NB4 (cell line): ENCODE results near the gene GAGE10.
A peak's percentile ranks its signal among the peaks of the same experiment; 100 is the strongest.

Source experiments
- DNase-seq: peaks from one replicate; pipeline ENCODE4 v3.0.0; 2010; ENCODE audit warnings: low read depth
- H3K4me3 ChIP-seq: one replicate; pipeline ENCODE4 v1.5.1; 2011; ENCODE audit warnings: mild to moderate bottlenecking, low read depth, low read length, moderate library complexity
- CTCF ChIP-seq: IDR thresholded peaks from one replicate; pipeline ENCODE4 v1.5.1; 2012; ENCODE audit warnings: low read depth, low read length
- MAX ChIP-seq: IDR thresholded peaks from 2 replicates; pipeline ENCODE4 v1.6.1; 2011; ENCODE audit warnings: low read depth, low read length
- MYC ChIP-seq: IDR thresholded peaks from 2 replicates; pipeline ENCODE4 v1.6.1; 2011; ENCODE audit warnings: low read depth, low read length
- POLR2A ChIP-seq: IDR thresholded peaks from 2 replicates; pipeline ENCODE4 v1.6.1; 2011; ENCODE audit warnings: mild to moderate bottlenecking; ENCODE audit not compliant: insufficient read length; ENCODE audit errors: extremely low read depth

Gene GAGE10

GRCh38 chrX:49273181-49273727, 30.2 kb upstream of the GAGE10 start:
- H3K4me3 ChIP-seq, result no peak overlapping the region
- TF ChIP-seq POLR2A, result no peak
- no peak for TF ChIP-seq MYC
- no peak for TF ChIP-seq MAX
- no peak for TF ChIP-seq CTCF
- peak; percentile 53 for DNase-seq

GRCh38 chrX:49276207-49276606, 27.2 kb upstream of the GAGE10 start:
- no peak overlapping the region for H3K4me3 ChIP-seq
- TF ChIP-seq MYC (no peak), MAX (no peak), POLR2A (no peak), CTCF (no peak)
- DNase-seq, result no peak

- no peak for TF ChIP-seq POLR2A
- TF ChIP-seq MAX, result no peak
- TF ChIP-seq CTCF, result no peak
- TF ChIP-seq MYC, result no peak
- H3K4me3 ChIP-seq, result no peak overlapping the region
- no peak for DNase-seq
Observed at GRCh38 chrX:49276671-49277534, 26.5 kb upstream of the GAGE10 start.

- H3K4me3 ChIP-seq, result no peak overlapping the region
- no peak for TF ChIP-seq MAX
- TF ChIP-seq MYC, result no peak
- no peak for TF ChIP-seq CTCF
- TF ChIP-seq POLR2A, result no peak
- DNase-seq, result no peak
Observed at GRCh38 chrX:49277535-49277830, 26.0 kb upstream of the GAGE10 start.

GRCh38 chrX:49278081-49278480, 25.4 kb upstream of the GAGE10 start:
- no peak for DNase-seq
- no peak for TF ChIP-seq CTCF
- TF ChIP-seq MYC, result no peak
- TF ChIP-seq POLR2A, result no peak
- no peak for TF ChIP-seq MAX

More at GRCh38 chrX:49278081-49278480, 25.4 kb upstream of the GAGE10 start:
- no peak overlapping the region for H3K4me3 ChIP-seq
